Parietal lobe (tissue), 2 donors: ENCODE data around the gene WDR55. TPM values are rescaled to one million over a fixed set of nuclear protein-coding genes. Genes with fewer than 3 reads are reported as not detected.

Experiments used
- small RNA-seq: library from RNA; depleted of rRNA; stranded (forward); fragments of <200 nt; gene quantifications from one replicate; pipeline ENCODE3, GENCODE V24; 2014; ENCODE audit warnings: low replicate concordance
- total RNA-seq: library from RNA; depleted of rRNA; stranded (reverse); fragments of >200 nt; gene quantifications from one replicate; pipeline ENCODE4 v1.2.3, GENCODE V29; 2014

The WDR55 gene, protein sequence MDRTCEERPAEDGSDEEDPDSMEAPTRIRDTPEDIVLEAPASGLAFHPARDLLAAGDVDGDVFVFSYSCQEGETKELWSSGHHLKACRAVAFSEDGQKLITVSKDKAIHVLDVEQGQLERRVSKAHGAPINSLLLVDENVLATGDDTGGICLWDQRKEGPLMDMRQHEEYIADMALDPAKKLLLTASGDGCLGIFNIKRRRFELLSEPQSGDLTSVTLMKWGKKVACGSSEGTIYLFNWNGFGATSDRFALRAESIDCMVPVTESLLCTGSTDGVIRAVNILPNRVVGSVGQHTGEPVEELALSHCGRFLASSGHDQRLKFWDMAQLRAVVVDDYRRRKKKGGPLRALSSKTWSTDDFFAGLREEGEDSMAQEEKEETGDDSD
- total RNA-seq = 16.0 TPM

DNA sequence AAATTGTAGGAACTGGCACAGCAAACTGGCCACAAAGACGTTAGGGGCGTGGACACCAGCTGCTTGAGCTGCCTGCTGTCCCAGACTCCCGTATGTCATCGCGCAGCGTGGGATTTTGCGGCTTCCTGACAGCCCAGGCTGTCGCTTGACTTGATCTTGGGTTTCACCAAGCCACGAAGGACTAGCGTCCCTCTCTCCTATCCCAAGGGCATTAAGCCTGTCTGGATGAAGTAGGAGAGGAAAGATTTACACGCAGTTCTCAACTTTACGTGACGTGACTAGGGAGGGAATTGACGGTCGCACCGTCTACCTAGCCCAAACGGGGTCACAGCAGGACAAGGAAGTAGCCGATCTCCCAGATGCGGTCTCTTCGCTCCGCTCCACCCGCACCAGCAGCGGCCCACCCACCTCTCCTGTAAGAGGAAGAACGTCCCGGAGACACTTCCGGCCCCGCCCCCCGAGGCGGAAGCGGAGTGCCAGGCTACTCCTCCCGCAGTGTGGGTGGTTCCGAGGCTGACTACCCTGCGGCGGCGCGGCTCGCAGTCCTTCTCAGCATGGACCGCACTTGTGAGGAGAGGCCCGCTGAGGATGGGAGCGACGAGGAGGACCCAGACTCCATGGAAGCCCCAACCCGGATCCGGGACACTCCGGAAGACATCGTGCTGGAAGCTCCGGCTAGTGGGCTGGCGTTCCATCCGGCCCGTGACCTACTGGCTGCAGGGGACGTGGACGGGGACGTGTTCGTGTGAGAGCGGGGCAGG, at the start of gene WDR55:
Gene WDR55, plus strand, starts transcription at position 546 of the 761 bp plus-strand sequence. Its CDS starts 9 bp downstream, at position 555.

DNA sequence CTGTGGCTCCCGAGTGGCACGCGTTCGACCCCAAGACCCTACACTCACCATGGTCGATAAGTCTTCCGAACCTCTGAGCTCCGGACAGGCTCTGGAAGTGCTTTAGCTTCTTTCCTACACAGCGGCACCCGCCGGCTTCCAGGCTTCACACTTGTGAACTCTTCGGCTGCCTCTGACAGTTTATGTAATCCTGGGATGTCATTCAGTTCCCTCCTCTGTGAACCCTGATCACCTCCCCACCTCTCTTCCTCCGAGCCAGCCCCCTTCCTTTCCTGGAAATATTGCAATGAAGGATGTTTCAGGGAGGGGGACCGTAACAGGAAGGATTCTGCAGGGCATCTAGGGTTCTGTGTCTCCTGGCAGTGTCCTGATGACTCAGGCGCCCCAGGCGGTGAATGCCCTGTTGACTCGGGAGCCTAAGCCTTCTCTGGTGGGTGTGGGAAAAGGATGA, 31.7 kb upstream of the WDR55 start, which contains the start of gene CD14:
Gene CD14, minus strand, starts transcription at position 155 of the 451 bp plus-strand sequence. Its CDS starts 104 bp downstream, at position 51.

DNA sequence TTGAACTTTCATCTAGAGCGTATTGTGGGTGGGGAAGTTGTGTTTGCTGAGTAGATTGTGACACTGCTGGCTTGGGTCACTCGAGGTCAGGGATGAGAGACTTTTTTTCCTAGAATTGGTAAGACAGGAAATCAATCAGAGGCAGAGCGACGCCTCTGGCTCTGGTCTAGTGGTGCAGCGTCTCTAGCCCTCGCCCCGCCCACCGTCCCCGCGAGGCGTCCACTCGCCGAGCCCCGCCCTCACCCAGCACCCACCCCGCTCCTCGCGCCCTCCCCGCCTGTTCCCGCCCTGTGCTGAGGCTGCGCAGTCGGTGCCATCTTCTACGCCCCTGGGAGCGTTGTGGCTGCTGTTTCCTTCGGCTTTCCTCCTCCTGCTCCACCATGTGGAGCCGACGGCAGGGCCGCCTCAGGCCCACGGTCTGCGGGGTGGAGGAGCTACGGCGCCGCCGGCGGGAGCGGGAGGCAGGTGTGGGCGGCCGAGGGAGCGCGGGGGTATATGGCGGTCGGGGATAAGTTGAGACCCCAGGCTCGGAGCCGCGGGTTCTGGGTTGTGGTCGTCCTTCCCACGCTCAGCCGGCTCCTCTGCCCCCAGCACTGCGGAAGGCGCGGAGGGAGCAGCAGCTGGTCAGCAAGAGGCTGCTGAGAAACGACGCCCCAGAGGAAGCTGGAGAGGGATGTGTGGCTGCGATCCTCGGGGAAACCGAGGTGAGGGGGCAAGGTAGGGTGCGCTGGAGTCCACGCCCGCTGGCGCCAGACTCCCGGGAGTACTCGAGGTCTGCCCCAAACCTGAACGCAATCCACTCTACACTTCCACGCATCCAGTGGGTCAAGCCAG, 25.3 kb upstream of the WDR55 start, which contains the start of gene TMCO6:
Gene TMCO6, plus strand, starts transcription at position 304 of the 834 bp plus-strand sequence. Its CDS starts 77 bp downstream, at position 381.

DNA sequence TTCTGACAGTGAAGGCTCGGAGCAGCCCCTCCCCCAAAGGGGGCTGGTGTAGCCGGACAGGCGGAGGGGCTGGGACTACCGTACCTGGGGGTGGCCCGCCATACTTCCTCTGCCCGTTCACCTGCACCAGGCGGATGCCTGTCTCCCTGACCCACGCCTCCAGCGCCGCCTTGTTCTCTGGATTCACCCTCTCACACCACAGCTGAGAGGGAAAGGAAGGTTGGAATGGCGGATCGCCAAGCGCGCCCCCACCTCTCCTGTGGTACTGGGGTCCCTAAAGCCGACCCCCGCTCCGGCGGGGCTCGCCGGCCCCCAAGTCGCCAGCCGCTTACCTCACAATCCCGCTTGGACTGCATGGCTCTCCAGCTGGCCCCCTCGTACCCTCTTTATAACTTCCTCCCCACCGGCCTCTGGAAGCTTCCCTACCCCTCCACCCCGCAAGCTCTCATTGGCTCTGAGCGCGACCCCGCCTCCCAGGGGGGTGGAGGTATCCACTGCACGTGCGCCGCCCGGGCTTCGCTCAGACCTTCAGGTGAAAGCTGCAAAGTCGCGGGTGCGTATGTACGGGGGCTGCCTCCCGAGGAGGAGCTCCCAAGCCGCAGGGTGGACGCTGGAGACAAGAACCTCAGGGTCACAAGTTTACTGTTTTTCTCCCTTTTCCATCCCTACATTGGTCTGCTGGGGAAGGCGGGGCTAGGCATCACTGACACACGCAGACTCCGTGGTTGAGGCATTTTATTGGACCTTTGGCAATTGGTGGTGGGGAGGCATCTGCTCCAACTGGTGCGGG, 8.7 kb downstream of the WDR55 start, which contains the start of gene DND1:
Gene DND1, minus strand, starts transcription at position 390 of the 790 bp plus-strand sequence. Its CDS starts 34 bp downstream, at position 356.

DNA sequence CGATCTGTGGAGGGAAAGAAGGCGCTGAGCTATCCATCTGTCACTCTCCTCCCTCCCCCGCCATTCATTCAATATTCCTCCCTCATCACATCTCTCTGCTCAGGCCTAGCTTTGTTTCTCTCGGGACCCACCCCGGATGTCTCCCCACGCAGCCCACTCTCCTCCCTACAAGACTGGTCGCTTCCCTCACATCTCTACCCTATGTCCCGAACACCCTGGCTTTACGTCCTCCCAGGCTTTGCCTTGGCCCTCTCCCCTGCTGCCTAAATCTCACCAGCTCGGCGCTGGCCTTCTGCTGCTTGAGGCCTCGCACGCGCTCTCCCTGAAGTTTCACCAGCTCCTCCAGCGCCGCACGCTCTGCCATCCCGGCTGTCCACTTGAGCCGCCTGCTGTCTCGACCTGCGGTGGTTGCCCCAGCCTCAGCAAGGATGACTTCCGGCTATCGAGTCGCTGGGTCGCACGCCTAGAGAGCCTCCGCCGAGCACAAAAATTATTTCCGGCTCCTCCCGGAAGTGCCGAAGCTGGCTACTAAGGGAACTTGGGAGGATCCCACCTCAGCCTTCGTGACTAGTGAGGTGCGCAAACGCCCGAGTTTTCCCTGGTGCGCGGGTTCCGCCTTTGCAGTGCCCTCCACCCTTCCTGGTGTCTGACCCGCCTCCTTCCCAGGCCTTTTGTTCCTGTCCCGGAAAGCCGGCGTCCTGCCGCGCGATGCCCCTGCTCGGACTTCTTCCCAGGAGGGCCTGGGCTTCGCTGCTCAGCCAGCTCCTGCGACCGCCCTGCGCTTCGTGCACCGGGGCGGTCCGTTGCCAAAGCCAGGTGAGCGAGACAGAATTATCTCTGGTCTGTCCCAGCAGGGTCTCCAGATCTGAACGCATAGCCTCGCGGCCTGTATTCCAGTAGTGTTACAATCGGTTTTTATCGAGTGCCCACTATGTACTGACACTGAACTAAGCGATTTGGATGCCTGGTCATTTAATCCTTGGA, 26.5 kb downstream of the WDR55 start, which contains the start of the genes HARS1 and HARS2:
Gene HARS1, minus strand, starts transcription at position 430 of the 984 bp plus-strand sequence. Its CDS starts 66 bp downstream, at position 364.
Gene HARS2, plus strand, starts transcription at position 515 of the 984 bp plus-strand sequence. Its CDS starts 194 bp downstream, at position 709.

DNA sequence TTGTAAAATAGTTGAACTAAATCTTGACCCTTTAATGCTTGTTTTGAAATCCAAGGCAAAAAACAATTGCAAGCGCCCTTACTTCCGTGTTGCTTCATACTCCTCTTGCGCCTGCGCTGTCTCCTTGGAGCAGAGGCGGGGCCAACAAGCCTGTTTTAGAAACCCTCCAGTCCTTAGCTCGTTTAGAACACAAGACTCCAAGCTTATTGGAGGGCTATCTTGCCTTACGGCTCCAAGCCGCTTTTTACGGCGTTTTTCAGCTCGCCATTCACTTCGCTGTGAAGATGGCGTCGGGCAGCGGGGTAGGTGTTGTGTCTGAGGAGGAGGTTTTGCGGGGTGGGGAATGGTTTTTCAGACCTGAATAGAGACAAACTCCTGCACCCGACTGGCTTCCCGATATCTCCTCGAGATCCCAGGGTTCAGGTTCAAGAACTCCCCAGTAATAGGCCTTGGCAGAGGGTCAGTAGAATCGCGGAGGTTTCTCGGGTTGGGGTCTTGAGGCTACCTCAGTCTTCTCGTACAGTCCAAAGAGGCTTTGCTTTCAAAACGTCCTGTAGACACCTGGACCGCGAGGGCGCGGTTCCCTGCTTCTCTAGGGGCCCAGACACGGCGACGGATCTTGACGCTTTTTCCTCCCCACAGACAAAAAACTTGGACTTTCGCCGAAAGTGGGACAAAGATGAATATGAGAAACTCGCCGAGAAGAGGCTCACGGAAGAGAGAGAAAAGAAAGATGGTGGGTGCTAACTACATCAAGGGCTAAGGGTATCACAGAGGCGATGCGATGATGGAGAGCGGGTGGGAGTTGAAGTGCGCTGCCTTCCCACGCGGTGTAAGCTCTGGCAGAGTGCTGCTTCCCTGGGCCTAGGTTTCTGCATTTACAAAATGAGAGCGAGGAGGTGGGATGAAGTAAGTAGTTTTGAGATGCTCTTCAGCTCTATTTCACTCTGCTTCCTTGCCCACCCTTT, 35.8 kb downstream of the WDR55 start, which contains the start of gene ZMAT2:
Gene ZMAT2, plus strand, starts transcription at position 271 of the 968 bp plus-strand sequence. Its CDS starts 14 bp downstream, at position 285.

Small RNA genes lying within 50 kb of the gene (small RNA-seq; reads per million reads assigned to genes)
- gene VTRNA1-1 = 2.4 reads per million, percentile 82 among the genes with 10 or more reads in this experiment
- not detected for gene VTRNA1-2

Other genes with a start within 250 kb of the WDR55 start
- not detected for gene EIF4EBP3, start 117.2 kb upstream of the WDR55 start, total RNA-seq
- 32.6 TPM for gene SRA1, start 107.4 kb upstream of the WDR55 start, total RNA-seq
- gene APBB3, start 100.3 kb upstream of the WDR55 start, total RNA-seq = 61.7 TPM
- gene SLC35A4, start 100.1 kb upstream of the WDR55 start, total RNA-seq = 8.5 TPM
- gene CD14, start 31.7 kb upstream of the WDR55 start, total RNA-seq = 3.8 TPM
- gene TMCO6, start 25.5 kb upstream of the WDR55 start, total RNA-seq = 18.2 TPM
- gene NDUFA2, start 17.3 kb upstream of the WDR55 start, total RNA-seq = 24.4 TPM
- 94.2 TPM for gene IK, start 17.1 kb upstream of the WDR55 start, total RNA-seq
- gene DND1, start 8.7 kb downstream of the WDR55 start, total RNA-seq = 1.3 TPM
- 89.5 TPM for gene HARS1, start 26.5 kb downstream of the WDR55 start, total RNA-seq
- gene HARS2, start 26.6 kb downstream of the WDR55 start, total RNA-seq = 47.9 TPM
- 41.9 TPM for gene ZMAT2, start 35.5 kb downstream of the WDR55 start, total RNA-seq
- 9.1 TPM for gene PCDHA1, start 121.2 kb downstream of the WDR55 start, total RNA-seq
- 20.3 TPM for gene PCDHA2, start 129.9 kb downstream of the WDR55 start, total RNA-seq
- 32.6 TPM for gene PCDHA3, start 136.2 kb downstream of the WDR55 start, total RNA-seq
- gene PCDHA4, start 142.2 kb downstream of the WDR55 start, total RNA-seq = 29.7 TPM
- gene PCDHA5, start 156.7 kb downstream of the WDR55 start, total RNA-seq = 23.2 TPM
- gene PCDHA6, start 163.1 kb downstream of the WDR55 start, total RNA-seq = 46.3 TPM
- 47.0 TPM for gene PCDHA7, start 169.4 kb downstream of the WDR55 start, total RNA-seq
- gene PCDHA8, start 176.3 kb downstream of the WDR55 start, total RNA-seq = 25.7 TPM
- gene PCDHA9, start 183.5 kb downstream of the WDR55 start, total RNA-seq = 42.6 TPM
- gene PCDHA10, start 191.0 kb downstream of the WDR55 start, total RNA-seq = 42.3 TPM
- gene PCDHA11, start 204.1 kb downstream of the WDR55 start, total RNA-seq = 80.4 TPM
- gene PCDHA12, start 210.4 kb downstream of the WDR55 start, total RNA-seq = 40.4 TPM
- gene PCDHA13, start 217.2 kb downstream of the WDR55 start, total RNA-seq = 42.3 TPM